Activated CD4-positive, CD25-positive, alpha-beta regulatory T cell treated with anti-CD3 and anti-CD28 coated beads, Interleukin-2, amount 50 U/mL, for 24 hours (primary cell): Measurements from ENCODE around the gene PLCB3.

ENCODE experiments used
- ATAC-seq, 2 donors: fragments of 150-1000 bp; cut with Tn5 transposase; one replicate each; pipeline ENCODE4 v1.10.0; 2021; ENCODE audit warnings: mild to moderate bottlenecking in 1 of 2, moderate library complexity in 1 of 2

Gene PLCB3

GRCh38 chr11:64289002-64289564 lies 37.8 kb downstream of the PLCB3 start:
- no peak for ATAC-seq

GRCh38 chr11:64290352-64291261 lies 39.3 kb downstream of the PLCB3 start:
- ATAC-seq: no peak

GRCh38 chr11:64291262-64291751 lies 40.0 kb downstream of the PLCB3 start, which contains the start of gene KCNK4:
TSS of gene KCNK4 (plus strand) at chr11:64291302. CDS start at chr11:64293019, 1,717 bp downstream.
- no peak for ATAC-seq

- ATAC-seq: peak; percentile 42 to 57
Measured at GRCh38 chr11:64291752-64292459, 40.6 kb downstream of the PLCB3 start.

- no peak for ATAC-seq
Measured at GRCh38 chr11:64292460-64293254, 41.3 kb downstream of the PLCB3 start.

- no peak for ATAC-seq
Measured at GRCh38 chr11:64294774-64295173, 43.4 kb downstream of the PLCB3 start.

GRCh38 chr11:64295760-64296159 lies 44.4 kb downstream of the PLCB3 start:
- no peak for ATAC-seq

- ATAC-seq: no peak
Measured at GRCh38 chr11:64296236-64296635, 44.9 kb downstream of the PLCB3 start.

GRCh38 chr11:64296830-64297698 lies 45.7 kb downstream of the PLCB3 start:
- no peak for ATAC-seq

- ATAC-seq: no peak
Measured at GRCh38 chr11:64297699-64298358, 46.5 kb downstream of the PLCB3 start.

GRCh38 chr11:64298966-64299846 lies 47.9 kb downstream of the PLCB3 start:
- no peak for ATAC-seq

GRCh38 chr11:64299847-64300648 lies 48.7 kb downstream of the PLCB3 start, which contains the start of gene CATSPERZ:
TSS of gene CATSPERZ (plus strand) at chr11:64300358. CDS start at chr11:64300411, 53 bp downstream.
- no peak for ATAC-seq

- ATAC-seq: no peak
Measured at GRCh38 chr11:64303109-64304031, 52.0 kb downstream of the PLCB3 start.

- no peak for ATAC-seq
Measured at GRCh38 chr11:64304032-64304315, 52.6 kb downstream of the PLCB3 start.

GRCh38 chr11:64304316-64305072 lies 53.2 kb downstream of the PLCB3 start:
- ATAC-seq: peak; percentile 44 to 49

- ATAC-seq: peak; percentile 77
Measured at GRCh38 chr11:64305075-64305690, 53.9 kb downstream of the PLCB3 start, which contains the start of gene ESRRA. TSS of gene ESRRA (plus strand) at chr11:64305524. CDS start at chr11:64307180, 1,656 bp downstream.
